Bronchial epithelial cell (primary cell): ENCODE results near the gene THEM5. TPM values are rescaled to one million over a fixed set of nuclear protein-coding genes. Genes with fewer than 3 reads are reported as not detected.

Experiments used
- DNase-seq: peaks from one replicate; pipeline ENCODE4 v3.0.0-alpha.2; 2010; ENCODE audit warnings: low read depth
- FAIRE-seq: peaks from 2 replicates; lab custom pipeline; 2011; peaks lifted over from hg19 to GRCh38; lab: Jason Lieb, UNC
- H3K27me3 ChIP-seq: 2 replicates; pipeline ENCODE4 v1.5.1; 2011; ENCODE audit warnings: low read length; ENCODE audit not compliant: control insufficient read depth, insufficient read depth
- H3K36me3 ChIP-seq: 2 replicates; pipeline ENCODE4 v1.5.1; 2011; ENCODE audit warnings: low read length; ENCODE audit not compliant: control insufficient read depth, insufficient read depth
- H3K4me3 ChIP-seq: 2 replicates; pipeline ENCODE4 v1.5.1; 2011; ENCODE audit warnings: mild to moderate bottlenecking, low read depth, low read length, control low read depth
- total RNA-seq: library from RNA; depleted of rRNA; stranded (reverse); fragments of >200 nt; gene quantifications from 2 replicates; pipeline ENCODE4 v1.2.1, GENCODE V29; 2014
- TF ChIP-seq, protein P1 (sequence below): IDR thresholded peaks from 2 replicates; pipeline ENCODE4 v1.5.1; 2011; ENCODE audit warnings: mild to moderate bottlenecking, moderate library complexity, low read length, control low read depth, inconsistent platforms; ENCODE audit not compliant: insufficient read depth, severe bottlenecking

The THEM5 gene
- total RNA-seq, 1 donor from 2014 or later: not detected

DNA sequence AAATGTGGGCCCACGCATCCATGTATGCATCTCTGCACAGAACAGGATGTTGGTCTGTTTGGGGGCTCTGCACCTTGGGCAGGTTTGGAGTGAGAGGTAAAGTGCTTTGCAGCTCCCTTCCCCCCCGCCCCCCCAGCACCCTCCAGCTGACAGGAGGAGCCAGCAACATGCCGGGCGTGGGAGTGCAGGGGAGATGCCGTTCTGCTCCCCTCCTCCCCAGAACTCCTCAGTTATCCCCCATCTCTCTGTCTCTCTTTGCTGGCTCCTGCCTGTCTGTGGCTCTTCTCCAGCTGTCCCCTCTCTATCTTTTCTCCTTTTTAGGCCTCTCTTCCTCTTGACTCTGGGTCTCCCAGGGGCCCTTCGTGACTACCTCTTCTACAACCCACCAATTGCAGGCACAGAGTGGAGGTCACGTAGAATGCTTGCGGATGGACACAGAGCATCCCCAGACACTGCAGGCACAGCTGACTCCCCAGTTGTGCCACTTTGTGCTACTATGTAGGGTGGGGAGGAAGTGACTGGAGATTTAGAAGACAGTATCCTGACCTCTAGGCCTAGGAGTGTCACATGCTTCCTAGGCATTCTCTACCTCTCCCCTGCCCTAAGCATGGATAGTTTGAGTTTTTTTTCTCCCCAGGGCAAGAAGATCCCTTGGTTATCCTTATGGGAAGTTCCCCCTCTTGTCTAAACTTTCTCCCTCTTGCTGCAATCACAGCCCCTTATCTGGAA lies 20.2 kb downstream of the THEM5 start:
- H3K4me3 ChIP-seq: no peak overlapping the region
- FAIRE-seq: peak; percentile 43
- no peaks in the 10 kb centered on the region for H3K27me3 ChIP-seq
- no peak for DNase-seq
- TF ChIP-seq, protein P1, sequence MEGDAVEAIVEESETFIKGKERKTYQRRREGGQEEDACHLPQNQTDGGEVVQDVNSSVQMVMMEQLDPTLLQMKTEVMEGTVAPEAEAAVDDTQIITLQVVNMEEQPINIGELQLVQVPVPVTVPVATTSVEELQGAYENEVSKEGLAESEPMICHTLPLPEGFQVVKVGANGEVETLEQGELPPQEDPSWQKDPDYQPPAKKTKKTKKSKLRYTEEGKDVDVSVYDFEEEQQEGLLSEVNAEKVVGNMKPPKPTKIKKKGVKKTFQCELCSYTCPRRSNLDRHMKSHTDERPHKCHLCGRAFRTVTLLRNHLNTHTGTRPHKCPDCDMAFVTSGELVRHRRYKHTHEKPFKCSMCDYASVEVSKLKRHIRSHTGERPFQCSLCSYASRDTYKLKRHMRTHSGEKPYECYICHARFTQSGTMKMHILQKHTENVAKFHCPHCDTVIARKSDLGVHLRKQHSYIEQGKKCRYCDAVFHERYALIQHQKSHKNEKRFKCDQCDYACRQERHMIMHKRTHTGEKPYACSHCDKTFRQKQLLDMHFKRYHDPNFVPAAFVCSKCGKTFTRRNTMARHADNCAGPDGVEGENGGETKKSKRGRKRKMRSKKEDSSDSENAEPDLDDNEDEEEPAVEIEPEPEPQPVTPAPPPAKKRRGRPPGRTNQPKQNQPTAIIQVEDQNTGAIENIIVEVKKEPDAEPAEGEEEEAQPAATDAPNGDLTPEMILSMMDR: no peak
- no peaks in the 10 kb centered on the region for H3K36me3 ChIP-seq

DNA sequence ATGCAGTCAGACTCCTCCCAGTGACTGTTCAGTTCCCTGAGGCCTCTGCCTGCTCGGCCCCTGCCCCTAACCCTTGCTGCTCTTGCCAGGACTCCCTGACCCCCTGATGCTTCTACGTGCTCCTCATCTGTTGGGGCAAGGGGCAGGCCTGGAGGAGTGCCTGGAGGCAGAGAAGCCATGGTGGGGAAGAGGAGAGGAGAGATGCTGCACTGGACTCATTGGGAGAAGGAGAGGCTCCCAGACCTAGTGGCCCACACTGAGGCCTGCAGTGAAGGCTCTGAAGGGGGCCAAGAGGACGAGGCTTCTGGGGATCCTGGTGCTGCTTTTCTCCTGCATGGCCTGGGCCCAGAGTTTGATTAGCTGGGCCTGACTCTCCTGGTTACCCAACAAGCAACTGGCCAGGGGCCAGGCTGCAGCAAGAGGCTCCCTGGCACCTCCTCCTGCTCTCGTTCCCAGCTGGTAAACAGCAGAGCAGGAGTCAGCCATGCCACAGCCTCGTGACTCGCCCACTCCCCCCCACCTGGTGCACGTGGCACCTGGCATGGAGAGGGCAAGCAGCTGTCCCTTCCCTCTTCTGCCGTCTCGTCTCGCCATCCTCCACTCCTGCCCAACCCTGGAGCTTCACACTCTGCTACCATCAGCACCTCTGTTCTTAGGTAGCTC lies 21.1 kb downstream of the THEM5 start:
- no peaks in the 10 kb centered on the region for H3K36me3 ChIP-seq
- no peak overlapping the region for H3K4me3 ChIP-seq
- FAIRE-seq (no peak), DNase-seq (peak; percentile 58)
- TF ChIP-seq, protein P1: no peak
- H3K27me3 ChIP-seq: no peaks in the 10 kb centered on the region

DNA sequence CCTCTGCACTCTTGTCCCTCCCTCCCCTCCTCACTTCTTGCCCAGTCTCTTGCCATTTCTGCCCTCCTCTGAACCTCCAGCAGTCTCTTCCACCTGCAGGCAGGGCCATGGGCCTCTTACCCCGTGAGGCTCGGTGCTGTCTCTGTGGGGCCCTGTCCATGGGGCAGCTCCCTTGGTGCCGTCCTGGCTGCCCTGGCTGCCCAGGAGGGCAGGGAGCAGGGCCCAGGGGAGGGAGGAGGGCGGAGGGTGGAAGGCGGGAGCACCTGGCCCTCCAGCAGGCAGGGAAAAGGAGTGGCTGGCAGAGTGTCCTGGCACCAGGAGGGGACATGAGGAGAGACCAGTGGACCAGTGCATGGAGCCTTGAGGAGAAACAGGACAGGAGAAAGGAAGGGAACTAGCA lies 21.9 kb downstream of the THEM5 start, which contains the start of gene RORC:
TSS of gene RORC (minus strand) at position 198 of the 400 bp plus-strand sequence. CDS start at position 160, 38 bp downstream.
- H3K36me3 ChIP-seq: no peaks in the 10 kb centered on the region
- H3K27me3 ChIP-seq: no peaks in the 10 kb centered on the region
- TF ChIP-seq, protein P1: no peak
- H3K4me3 ChIP-seq: peak within 1 kb of the TSS; percentile 8
- DNase-seq (no peak), FAIRE-seq (no peak)

DNA sequence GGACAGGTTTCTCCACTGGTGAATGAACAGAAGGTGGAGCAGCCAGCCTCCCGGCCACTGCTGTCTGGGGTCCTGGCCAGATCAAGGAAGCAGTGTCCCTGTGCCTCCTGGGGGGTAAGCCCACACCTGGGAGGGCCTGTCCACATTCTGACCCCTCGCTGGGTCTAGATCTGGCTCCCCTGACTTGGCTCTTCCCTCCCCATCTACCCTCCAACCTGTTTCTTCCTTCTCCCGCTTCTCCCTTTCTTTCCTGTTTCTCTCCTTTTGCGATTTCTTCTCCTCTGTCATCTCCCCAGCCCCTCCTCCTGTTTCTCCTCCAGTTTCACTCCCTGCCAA lies 22.3 kb downstream of the THEM5 start:
- Histone ChIP-seq H3K27me3 (no peaks in the 10 kb centered on the region), H3K36me3 (no peaks in the 10 kb centered on the region), H3K4me3 (peak overlapping the region; percentile 8)
- no peak for DNase-seq
- TF ChIP-seq, protein P1: no peak
- FAIRE-seq: no peak

DNA sequence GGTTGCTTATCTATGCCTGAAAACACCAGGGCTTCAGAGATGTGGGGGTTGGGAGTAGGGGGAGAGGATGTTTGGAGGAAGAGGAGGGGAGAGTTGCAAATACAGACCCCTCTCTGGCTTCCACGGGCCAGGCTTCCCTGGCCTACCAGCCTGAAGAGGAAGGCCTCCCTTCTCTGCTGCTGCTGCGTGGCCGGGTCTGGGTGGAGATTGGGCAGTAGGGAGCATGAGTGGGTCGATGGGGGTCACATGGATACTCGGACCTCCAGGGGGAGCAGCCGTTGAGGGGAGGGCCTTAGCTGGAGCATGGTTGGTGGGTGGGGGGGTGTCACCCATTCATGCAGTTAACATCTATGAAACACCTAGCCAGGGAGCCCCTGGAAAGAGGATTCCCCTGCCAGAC lies 23.5 kb downstream of the THEM5 start:
- Histone ChIP-seq H3K36me3 (no peaks in the 10 kb centered on the region), H3K4me3 (no peak overlapping the region)
- FAIRE-seq: no peak

More for the DNA sequence above, 23.5 kb downstream of the THEM5 start:
- DNase-seq: no peak
- TF ChIP-seq, protein P1: no peak
- H3K27me3 ChIP-seq: no peaks in the 10 kb centered on the region
